Measurements from ENCODE around the gene EDEM3. TPM values are rescaled to one million over a fixed set of nuclear protein-coding genes. Genes with fewer than 3 reads are reported as not detected.

Gene EDEM3
- total RNA-seq, 2 experiments from 2014 or later, result 12.5 to 14.5 TPM

DNA sequence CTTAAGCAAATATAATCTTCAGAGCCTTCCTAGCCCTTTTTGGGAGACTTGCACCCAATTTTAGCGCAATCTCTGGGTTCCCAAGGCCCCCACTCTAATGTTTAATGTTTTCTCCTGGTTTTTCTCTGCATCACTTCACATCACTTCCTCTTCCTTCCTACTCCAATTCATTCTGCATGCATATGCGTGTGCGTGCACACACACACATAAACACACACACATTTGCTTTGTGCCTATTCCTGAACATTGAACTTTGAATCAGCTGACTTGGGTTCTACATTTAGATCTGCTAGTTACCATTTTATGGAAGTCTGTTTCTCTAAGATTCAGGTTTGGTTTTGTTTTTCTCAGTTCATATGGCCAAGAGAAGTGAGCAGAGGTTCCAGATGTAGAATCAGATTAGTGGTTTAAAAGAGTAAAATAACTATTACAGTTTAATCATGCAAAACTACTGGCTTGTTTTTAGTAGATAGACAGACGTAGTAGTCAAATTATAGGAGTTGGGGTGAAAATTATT, 7.4 kb upstream of the EDEM3 start:
- DNase-seq (no peak), ATAC-seq (no peak)
- Mint-ChIP-seq H3K27me3 (peaks cover 2% of the 10 kb centered on the region), H3K4me1 (ENCODE audit: low read depth) (no peaks in the 10 kb centered on the region), H3K9me3 (no peaks in the 10 kb centered on the region), H3K36me3 (ENCODE audit: low read depth) (no peaks in the 10 kb centered on the region), H3K4me3 (no peak overlapping the region), H3K27ac (no peak overlapping the region)
- TF ChIP-seq, protein P1, sequence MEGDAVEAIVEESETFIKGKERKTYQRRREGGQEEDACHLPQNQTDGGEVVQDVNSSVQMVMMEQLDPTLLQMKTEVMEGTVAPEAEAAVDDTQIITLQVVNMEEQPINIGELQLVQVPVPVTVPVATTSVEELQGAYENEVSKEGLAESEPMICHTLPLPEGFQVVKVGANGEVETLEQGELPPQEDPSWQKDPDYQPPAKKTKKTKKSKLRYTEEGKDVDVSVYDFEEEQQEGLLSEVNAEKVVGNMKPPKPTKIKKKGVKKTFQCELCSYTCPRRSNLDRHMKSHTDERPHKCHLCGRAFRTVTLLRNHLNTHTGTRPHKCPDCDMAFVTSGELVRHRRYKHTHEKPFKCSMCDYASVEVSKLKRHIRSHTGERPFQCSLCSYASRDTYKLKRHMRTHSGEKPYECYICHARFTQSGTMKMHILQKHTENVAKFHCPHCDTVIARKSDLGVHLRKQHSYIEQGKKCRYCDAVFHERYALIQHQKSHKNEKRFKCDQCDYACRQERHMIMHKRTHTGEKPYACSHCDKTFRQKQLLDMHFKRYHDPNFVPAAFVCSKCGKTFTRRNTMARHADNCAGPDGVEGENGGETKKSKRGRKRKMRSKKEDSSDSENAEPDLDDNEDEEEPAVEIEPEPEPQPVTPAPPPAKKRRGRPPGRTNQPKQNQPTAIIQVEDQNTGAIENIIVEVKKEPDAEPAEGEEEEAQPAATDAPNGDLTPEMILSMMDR (IDR thresholded peaks at IDR 0.05), result no peak
- intact Hi-C loops (cut with micrococcal nuclease), result no loop called here
- POLR2A ChIA-PET, result interaction anchor here (1.3 kb wide), 1 partner anchor 12 kb away, joined by 3 read pairs; no protein-coding TSS in a partner anchor
- CTCF ChIA-PET, result interaction anchor here (0.7 kb wide), 1 partner anchor 222 kb away, joined by 3 read pairs; no protein-coding TSS in a partner anchor

DNA sequence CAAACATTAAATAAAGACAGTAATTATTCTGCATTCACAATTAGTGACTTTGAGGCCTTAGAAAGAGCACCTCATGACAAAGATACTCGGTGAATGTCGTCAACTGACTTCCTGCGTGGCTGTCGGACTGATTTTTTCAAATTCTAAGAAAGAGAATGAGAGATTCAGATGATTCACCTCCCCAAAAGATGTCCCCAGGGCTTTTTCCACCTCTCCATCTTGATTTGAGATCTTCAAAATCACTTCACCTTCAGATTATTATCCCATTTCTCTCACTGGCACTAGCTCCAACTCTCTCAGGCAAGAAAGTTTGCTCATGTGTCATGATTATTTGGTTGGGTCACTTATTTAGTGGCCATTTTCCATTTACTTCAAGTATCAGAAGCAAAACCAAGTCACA, 5.0 kb upstream of the EDEM3 start:
- H3K4me1 Mint-ChIP-seq (ENCODE audit: low read depth), result peaks cover 10% of the 10 kb centered on the region
- TF ChIP-seq, protein P1 (IDR thresholded peaks at IDR 0.05), result no peak

DNA sequence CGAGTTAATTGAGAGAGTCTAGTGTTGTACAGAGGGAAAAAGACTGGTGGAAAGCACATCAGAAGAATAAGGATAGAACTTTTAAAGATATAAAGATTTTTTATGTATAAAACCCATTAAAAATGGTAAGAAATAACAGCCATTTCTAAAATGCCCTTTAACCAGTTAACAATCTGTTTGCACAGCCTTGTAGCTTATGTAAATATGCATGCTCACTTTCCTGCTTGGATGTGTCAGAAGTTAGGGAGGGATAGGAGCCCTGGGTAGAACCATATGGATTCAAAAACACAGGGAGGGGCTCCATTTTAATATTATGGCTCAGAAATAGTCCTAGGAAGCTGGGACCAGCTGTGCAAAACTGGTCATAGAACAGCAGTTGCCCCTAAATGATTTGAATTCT, 4.5 kb upstream of the EDEM3 start:
- Mint-ChIP-seq H3K36me3 (ENCODE audit: low read depth) (no peaks in the 10 kb centered on the region), H3K27me3 (peaks cover 4% of the 10 kb centered on the region), H3K27ac (no peak overlapping the region), H3K4me1 (ENCODE audit: low read depth) (peaks cover 10% of the 10 kb centered on the region), H3K9me3 (no peaks in the 10 kb centered on the region), H3K4me3 (no peak overlapping the region)
- CTCF ChIA-PET, result interaction anchor here (1.4 kb wide), 1 partner anchor 46 kb away, joined by 3 read pairs; no protein-coding TSS in a partner anchor
- DNase-seq (no peak), ATAC-seq (no peak)
- TF ChIP-seq, protein P1 (IDR thresholded peaks at IDR 0.05), result no peak
- intact Hi-C loops (cut with micrococcal nuclease), result no loop called here
- POLR2A ChIA-PET, result no interaction called here

More for the DNA sequence above, 5.0 kb upstream of the EDEM3 start:
- DNase-seq, result no peak
- ATAC-seq, result no peak
- Mint-ChIP-seq H3K27ac (no peak overlapping the region), H3K27me3 (peaks cover 4% of the 10 kb centered on the region), H3K9me3 (no peaks in the 10 kb centered on the region), H3K4me3 (no peak overlapping the region), H3K36me3 (ENCODE audit: low read depth) (no peaks in the 10 kb centered on the region)
- CTCF ChIA-PET, result no interaction called here
- intact Hi-C loops (cut with micrococcal nuclease), result no loop called here
- POLR2A ChIA-PET, result no interaction called here

DNA sequence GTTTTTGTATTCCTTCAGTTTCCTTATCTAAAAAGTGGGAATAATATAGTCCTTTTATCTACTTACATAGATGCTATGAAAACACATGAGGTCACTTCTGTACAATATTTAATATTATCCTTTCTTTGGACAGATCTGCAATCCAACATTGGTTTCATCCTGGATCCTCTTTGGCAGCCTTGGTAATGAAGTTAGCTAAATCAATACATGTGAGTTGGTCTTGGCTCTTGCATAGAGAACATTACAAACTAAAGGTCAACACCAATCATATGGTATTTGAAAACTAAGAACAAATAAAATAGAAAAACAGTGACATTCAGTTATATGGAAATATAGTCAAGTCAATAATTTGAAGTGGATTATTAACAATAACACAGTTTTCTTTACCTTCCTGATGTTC, 3.2 kb upstream of the EDEM3 start:
- no peak overlapping the region for H3K27ac Mint-ChIP-seq
- peaks cover 4% of the 10 kb centered on the region for H3K27me3 Mint-ChIP-seq
- peaks cover 19% of the 10 kb centered on the region for H3K4me1 Mint-ChIP-seq (ENCODE audit: low read depth)
- DNase-seq (no peak), ATAC-seq (no peak)
- no peaks in the 10 kb centered on the region for H3K9me3 Mint-ChIP-seq
- POLR2A ChIA-PET, result interaction anchor here (0.6 kb wide), 2 partner anchors 212 to 1292 kb away, joined by 3 read pairs; no protein-coding TSS in a partner anchor
- TF ChIP-seq, protein P1 (IDR thresholded peaks at IDR 0.05), result no peak
- H3K4me3 Mint-ChIP-seq, result no peak overlapping the region
- H3K36me3 Mint-ChIP-seq (ENCODE audit: low read depth), result peaks cover 10% of the 10 kb centered on the region
- intact Hi-C loops (cut with micrococcal nuclease), result no loop called here
- CTCF ChIA-PET, result interaction anchor here (1.4 kb wide), 1 partner anchor 47 kb away, joined by 3 read pairs; no protein-coding TSS in a partner anchor

DNA sequence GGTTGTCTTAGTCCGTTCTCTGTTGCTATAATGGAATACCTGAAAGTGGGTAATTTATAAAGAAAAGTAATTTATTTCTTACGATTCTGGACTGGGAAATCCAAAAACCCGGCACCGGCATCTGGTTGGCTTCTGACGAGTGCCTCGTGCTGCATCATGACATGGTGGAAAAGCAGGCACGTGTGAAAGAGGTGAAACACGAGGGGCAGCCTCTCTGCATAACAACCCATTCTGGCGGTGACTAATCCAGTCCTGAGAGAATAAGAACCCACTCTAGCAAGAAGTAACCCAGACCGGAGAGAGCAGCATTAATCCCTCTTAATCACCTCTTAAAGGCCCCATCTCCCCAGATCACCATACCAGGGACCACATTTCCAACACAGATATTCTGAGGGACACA, 2.7 kb upstream of the EDEM3 start:
- intact Hi-C loops (cut with micrococcal nuclease), result no loop called here
- POLR2A ChIA-PET, result no interaction called here
- TF ChIP-seq, protein P1 (IDR thresholded peaks at IDR 0.05), result no peak
- Mint-ChIP-seq H3K36me3 (ENCODE audit: low read depth) (peaks cover 11% of the 10 kb centered on the region), H3K4me1 (ENCODE audit: low read depth) (peaks cover 22% of the 10 kb centered on the region), H3K27ac (no peak overlapping the region), H3K4me3 (no peak overlapping the region), H3K9me3 (no peaks in the 10 kb centered on the region), H3K27me3 (peaks cover 4% of the 10 kb centered on the region)
- ATAC-seq (no peak), DNase-seq (no peak)
- CTCF ChIA-PET, result no interaction called here

All from activated CD8-positive, alpha-beta T cell treated with anti-CD3 and anti-CD28 coated beads for 36 hours (primary cell).